ENCODE measurements around the gene PSMC2. TPM values are rescaled to one million over a fixed set of nuclear protein-coding genes. Genes with fewer than 3 reads are reported as not detected.

The PSMC2 gene
- total and polyA plus RNA-seq, 3 donors from 2014 or later = 74.5 to 151 (median 80.9) TPM

GRCh38 chr7:103413407-103413806 lies 66.0 kb downstream of the PSMC2 start:
- Histone ChIP-seq H3K4me1 (no peaks in the 10 kb centered on the region), H3K4me3 (no peak overlapping the region), H3K36me3 (ENCODE audit: low read depth, missing control alignments) (no peaks in the 10 kb centered on the region), H3K27me3 (no peaks in the 10 kb centered on the region), H3K9me3 (no peaks in the 10 kb centered on the region), H3K27ac (no peak overlapping the region)
- WGBS, 2 donors = 80% methylated on average over 5 of the region's 5 CpGs
- TF ChIP-seq POLR2A (IDR thresholded peaks at IDR 0.05) (no peak), CTCF (IDR thresholded peaks at IDR 0.05) (no peak)
- no peak for DNase-seq
- intact Hi-C loops (cut with DNase I; ENCODE audit: low total_unique reads) = no loop called here

GRCh38 chr7:103418241-103418640 lies 70.8 kb downstream of the PSMC2 start:
- no peak for DNase-seq
- Histone ChIP-seq H3K4me1 (no peaks in the 10 kb centered on the region), H3K36me3 (ENCODE audit: low read depth, missing control alignments) (no peaks in the 10 kb centered on the region), H3K27ac (no peak overlapping the region), H3K27me3 (no peaks in the 10 kb centered on the region), H3K4me3 (no peak overlapping the region), H3K9me3 (no peaks in the 10 kb centered on the region)
- intact Hi-C loops (cut with DNase I; ENCODE audit: low total_unique reads) = no loop called here
- TF ChIP-seq POLR2A (IDR thresholded peaks at IDR 0.05) (no peak), CTCF (IDR thresholded peaks at IDR 0.05) (no peak)
- WGBS, 2 donors = 78 to 90% methylated on average over 3 of the region's 3 CpGs

Small RNA genes lying within 50 kb of the gene (small RNA-seq; reads per million reads assigned to genes)
- 0 reads per million in 2 donors for gene RPS29P16

Other genes starting within 250 kb of the PSMC2 start
- gene NAPEPLD, start 198.5 kb upstream of the PSMC2 start, total RNA-seq = 10 to 100 TPM; 44.7 to 53.1 TPM
- 32.3 TPM for gene NAPEPLD, start 198.5 kb upstream of the PSMC2 start, polyA plus RNA-seq (ENCODE audit: insufficient read depth, low read depth, low replicate concordance)
- gene PMPCB, start 50.2 kb upstream of the PSMC2 start, total RNA-seq = 10 to 100 TPM; 63.2 to 63.7 TPM
- 92.0 TPM for gene PMPCB, start 50.2 kb upstream of the PSMC2 start, polyA plus RNA-seq (ENCODE audit: insufficient read depth, low read depth, low replicate concordance)
- 10 to 100 TPM; 27.6 to 39.7 TPM for gene DNAJC2, start 2.9 kb upstream of the PSMC2 start, total RNA-seq
- 21.2 TPM for gene DNAJC2, start 2.9 kb upstream of the PSMC2 start, polyA plus RNA-seq (ENCODE audit: insufficient read depth, low read depth, low replicate concordance)
- 1 to 10 TPM; 1.3 to 1.7 TPM for gene SLC26A5, start 98.6 kb downstream of the PSMC2 start, total RNA-seq
- 0.41 TPM for gene SLC26A5, start 98.6 kb downstream of the PSMC2 start, polyA plus RNA-seq (ENCODE audit: insufficient read depth, low read depth, low replicate concordance)

Measured in testis (tissue), 3 donors.